NB4 (cell line): ENCODE data around the gene DLG5.

Experiments
- DNase-seq: peaks from one replicate; pipeline ENCODE4 v3.0.0; 2010; ENCODE audit warnings: low read depth
- H3K4me3 ChIP-seq: one replicate; pipeline ENCODE4 v1.5.1; 2011; ENCODE audit warnings: mild to moderate bottlenecking, low read depth, low read length, moderate library complexity
- MYC ChIP-seq: IDR thresholded peaks from 2 replicates; pipeline ENCODE4 v1.6.1; 2011; ENCODE audit warnings: low read depth, low read length
- POLR2A ChIP-seq: IDR thresholded peaks from 2 replicates; pipeline ENCODE4 v1.6.1; 2011; ENCODE audit warnings: mild to moderate bottlenecking; ENCODE audit not compliant: insufficient read length; ENCODE audit errors: extremely low read depth
- TF ChIP-seq, protein P1 (sequence below): IDR thresholded peaks from one replicate; pipeline ENCODE4 v1.5.1; 2012; ENCODE audit warnings: low read depth, low read length
- TF ChIP-seq, protein P2 (sequence below): IDR thresholded peaks from 2 replicates; pipeline ENCODE4 v1.6.1; 2011; ENCODE audit warnings: low read depth, low read length

DLG5 gene

DNA sequence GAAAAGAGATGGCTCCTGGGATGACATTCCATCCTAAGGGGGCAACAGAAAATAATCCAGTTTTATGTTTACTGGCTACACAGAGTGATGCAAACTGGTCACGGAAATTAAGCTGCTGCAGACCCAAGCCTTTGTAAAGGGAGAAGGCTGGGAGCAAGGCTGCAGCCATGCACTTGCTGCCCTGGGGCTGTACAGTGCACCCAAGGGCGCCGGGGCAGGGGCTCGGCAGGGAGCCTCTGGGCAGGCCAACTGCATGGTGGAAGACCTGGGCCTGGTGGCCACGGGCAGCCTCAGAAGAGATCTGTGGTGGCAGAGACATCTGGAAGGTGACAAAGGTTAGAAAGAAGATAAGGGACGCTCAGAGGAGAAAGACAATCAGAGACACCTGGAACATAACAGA, 113.8 kb downstream of the DLG5 start:
- TF ChIP-seq, protein P1, sequence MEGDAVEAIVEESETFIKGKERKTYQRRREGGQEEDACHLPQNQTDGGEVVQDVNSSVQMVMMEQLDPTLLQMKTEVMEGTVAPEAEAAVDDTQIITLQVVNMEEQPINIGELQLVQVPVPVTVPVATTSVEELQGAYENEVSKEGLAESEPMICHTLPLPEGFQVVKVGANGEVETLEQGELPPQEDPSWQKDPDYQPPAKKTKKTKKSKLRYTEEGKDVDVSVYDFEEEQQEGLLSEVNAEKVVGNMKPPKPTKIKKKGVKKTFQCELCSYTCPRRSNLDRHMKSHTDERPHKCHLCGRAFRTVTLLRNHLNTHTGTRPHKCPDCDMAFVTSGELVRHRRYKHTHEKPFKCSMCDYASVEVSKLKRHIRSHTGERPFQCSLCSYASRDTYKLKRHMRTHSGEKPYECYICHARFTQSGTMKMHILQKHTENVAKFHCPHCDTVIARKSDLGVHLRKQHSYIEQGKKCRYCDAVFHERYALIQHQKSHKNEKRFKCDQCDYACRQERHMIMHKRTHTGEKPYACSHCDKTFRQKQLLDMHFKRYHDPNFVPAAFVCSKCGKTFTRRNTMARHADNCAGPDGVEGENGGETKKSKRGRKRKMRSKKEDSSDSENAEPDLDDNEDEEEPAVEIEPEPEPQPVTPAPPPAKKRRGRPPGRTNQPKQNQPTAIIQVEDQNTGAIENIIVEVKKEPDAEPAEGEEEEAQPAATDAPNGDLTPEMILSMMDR, result no peak
- no peak for DNase-seq
- H3K4me3 ChIP-seq, result no peak overlapping the region

DNA sequence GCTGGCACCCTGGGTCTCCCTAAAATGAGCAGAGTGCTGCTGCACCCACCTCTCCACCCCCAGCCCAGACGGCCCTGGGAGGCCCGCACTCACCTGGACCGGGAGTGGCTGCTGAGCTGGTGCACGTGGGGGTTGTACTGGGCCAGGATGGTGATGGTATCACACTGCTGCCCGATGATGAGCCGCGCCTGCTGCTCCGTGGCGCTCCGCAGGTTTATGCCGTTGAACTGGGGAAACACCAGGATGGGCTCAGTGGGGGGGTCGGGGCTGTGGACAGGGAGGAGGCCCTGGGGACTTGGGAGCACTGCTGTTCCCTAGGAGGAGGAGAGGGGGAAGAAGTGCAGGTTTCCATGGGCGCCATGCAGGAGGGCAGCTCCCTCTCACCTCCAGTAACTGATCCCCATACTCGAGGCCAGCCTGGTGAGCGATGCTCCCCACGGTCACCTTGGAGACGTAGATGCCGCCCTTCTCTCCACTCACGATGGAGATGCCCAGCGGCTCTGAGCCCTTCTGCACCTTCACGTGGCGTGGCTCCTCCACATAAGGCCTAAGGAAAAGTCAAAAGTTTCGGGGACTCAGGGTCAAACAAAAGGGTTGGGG, 114.6 kb downstream of the DLG5 start:
- no peak overlapping the region for H3K4me3 ChIP-seq
- TF ChIP-seq, protein P2, sequence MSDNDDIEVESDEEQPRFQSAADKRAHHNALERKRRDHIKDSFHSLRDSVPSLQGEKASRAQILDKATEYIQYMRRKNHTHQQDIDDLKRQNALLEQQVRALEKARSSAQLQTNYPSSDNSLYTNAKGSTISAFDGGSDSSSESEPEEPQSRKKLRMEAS, result no peak
- TF ChIP-seq POLR2A (no peak), MYC (no peak)
- TF ChIP-seq, protein P1, result no peak
- DNase-seq, result no peak

DNA sequence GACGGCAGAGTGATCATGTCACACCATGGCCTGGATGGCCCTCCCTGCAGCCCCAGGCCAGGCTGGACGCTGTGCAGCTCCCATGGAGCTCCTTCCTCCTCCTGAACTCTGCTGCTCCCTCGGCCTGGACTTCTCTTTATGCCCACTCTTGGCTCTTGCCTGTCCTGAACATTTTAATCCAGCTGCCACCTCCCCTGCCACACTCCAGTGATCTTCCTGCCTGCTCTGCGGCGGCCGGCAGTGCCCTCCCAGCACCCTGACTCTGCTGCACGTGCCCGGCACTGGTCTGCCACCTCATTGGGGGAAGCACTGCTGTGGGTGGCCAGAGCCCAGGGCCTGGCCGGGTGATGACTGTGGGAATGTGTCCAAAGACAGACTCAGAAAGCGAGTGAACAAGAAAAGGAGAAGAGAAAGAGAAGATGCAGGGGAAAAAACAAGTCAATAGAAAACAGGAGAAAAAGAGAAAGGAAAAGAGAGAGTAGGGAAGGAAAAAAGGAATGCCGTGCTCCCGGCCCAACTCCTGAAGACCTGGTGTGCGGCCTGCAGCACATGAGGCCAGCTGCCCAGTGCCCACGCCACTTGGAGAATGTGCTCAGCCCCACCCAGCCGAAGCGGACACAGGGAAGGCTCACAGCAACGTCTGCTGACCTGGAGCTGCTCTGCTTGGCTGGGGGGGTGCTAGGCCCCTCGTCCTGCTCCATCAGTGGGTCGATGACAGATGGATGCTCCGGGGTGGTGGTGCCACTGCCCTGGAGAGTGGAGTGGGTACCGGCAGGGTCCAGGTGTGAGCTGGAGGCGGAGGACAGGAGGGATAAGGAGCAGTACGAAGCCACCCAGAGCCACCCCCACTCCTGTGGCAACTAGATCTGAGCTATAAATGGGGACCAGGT, 115.9 kb downstream of the DLG5 start:
- TF ChIP-seq MYC, result no peak
- TF ChIP-seq POLR2A, result no peak
- TF ChIP-seq, protein P1, result no peak
- TF ChIP-seq, protein P2, result no peak
- no peak overlapping the region for H3K4me3 ChIP-seq
- no peak for DNase-seq

DNA sequence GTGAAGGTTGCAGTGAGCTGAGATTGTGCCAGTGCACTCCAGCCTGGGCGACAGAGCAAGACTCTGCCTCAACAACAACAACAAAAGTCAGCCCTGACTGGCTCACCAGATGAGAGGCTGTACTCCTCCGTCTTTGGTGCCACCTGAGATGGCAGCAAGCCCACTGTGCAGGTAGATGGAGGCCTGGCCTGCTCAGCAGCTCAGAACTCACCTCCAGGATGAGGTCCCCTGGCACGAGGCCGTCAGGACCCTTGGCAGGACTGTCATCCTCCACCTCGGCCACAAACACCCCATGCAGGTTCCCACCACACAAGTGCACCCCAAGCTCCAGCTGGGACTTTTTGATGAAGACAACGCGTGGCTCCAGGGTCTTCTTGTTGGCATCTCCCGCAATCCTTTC, 117.2 kb downstream of the DLG5 start:
- TF ChIP-seq, protein P2, result no peak
- TF ChIP-seq MYC (no peak), POLR2A (no peak)
- TF ChIP-seq, protein P1, result no peak
- no peak for DNase-seq
- H3K4me3 ChIP-seq, result no peak overlapping the region

DNA sequence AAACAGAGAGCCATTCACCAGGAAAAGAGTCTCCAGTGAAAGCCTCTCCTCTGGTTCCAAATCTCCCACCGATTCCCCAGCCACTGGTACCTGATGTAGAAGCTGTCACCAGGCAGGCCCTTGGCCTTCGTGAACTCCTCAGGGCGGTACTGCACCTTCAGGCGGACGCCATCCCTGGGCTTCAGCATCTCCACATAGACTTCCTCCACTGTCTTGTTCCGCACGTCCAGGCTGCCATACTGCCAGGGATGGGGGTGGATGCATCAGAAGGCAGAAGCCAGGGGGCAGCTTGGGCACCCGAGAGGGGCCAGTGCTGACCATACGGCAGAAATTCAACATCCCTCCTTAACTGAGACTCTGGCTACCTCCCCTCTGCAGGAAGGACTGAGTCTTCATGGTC, 118.8 kb downstream of the DLG5 start:
- H3K4me3 ChIP-seq, result no peak overlapping the region
- no peak for DNase-seq
- TF ChIP-seq POLR2A (no peak), MYC (no peak)
- TF ChIP-seq, protein P2, result no peak
- TF ChIP-seq, protein P1, result no peak
